ENCODE results near the gene ZNF644.
"Not testable (repeated sequence)": the region's sequence is repeated elsewhere in the genome, so short reads cannot be mapped to it uniquely, and the experiment has no call there.

The ZNF644 gene

GRCh38 chr1:90986953-90987352, 34.9 kb downstream of the ZNF644 start:
- DNase-seq (ENCODE audit: low spot score): no peak

DNA sequence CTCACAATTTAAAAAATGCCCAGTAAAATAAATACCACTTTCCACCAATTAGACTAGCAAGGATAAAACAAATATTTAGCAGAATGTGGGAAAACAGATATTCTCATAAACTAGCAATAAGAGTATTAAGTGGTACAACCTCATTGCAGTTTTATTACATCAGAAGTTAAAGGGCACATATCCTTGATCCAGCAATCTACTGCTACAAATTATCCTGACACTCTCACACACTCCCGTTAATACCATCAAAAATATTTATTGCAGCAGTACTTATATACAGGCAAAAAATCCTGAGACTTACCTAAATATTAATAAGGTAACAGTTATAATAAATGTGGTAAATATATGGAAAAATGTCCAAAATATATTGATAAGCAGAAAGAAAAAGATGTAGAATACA, 44.3 kb downstream of the ZNF644 start:
- no peak for DNase-seq (ENCODE audit: low spot score)

DNA sequence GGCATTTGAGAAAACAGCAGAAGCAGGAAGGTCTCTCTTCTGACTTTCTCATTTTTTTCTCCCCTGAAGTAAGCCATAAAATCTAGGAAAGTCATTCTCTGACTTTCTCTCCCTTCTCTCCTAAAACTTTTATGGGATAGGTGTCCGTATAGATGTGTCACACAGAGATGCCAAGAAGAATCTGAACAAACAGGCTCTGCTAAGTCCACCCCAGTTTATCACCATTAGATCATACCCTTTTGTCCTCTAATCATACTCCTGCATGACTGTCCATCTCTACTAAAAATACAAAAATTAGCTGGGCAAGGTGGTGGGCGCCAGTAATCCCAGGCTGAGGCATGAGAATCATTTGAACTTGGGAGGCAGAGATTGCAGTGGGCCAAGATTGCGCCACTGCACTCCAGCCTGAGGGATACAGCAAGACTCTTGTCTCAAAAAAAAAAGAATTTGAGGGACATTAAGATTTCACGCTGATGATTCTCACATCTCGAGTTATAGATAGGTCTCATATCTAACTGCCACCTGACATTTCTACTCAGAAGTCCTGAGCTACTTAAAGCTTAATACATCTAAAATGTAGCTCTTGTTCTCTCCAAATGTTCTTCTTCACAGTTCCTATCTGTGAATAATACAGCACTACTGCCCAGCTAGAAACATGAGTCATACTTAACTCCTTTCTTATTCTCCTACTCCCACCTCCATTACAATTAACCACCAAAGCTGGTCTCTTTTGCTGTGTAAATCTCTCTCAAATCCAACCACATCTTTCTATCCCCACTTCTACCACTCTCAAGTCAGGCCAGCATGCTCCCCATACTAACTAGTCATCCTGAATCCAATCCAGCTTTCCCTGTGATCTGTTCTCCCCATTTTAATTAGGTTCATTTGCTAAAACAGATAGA, 47.7 kb downstream of the ZNF644 start:
- DNase-seq (ENCODE audit: low spot score): no peak

DNA sequence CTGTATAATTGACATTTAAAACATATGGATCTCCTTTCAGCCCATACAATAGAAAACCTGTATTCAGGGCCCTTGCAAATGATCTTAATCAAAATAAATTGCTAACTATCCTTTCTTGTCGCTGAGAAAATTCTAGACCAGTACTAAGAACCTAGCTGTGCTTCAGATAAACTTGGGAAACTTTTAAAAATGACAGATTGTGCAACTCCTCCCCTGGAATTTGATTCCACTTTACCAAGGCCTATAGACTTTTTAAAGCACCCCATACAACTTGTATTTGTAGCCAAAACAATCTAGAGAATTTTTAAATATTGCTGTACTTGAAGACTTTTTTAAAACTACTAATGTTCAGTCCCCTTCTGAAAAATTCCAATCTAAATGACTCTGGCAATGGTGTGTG, 51.6 kb downstream of the ZNF644 start:
- DNase-seq (ENCODE audit: low spot score): no peak

GRCh38 chr1:90969241-90969640, 52.6 kb downstream of the ZNF644 start:
- no peak for DNase-seq (ENCODE audit: low spot score)

DNA sequence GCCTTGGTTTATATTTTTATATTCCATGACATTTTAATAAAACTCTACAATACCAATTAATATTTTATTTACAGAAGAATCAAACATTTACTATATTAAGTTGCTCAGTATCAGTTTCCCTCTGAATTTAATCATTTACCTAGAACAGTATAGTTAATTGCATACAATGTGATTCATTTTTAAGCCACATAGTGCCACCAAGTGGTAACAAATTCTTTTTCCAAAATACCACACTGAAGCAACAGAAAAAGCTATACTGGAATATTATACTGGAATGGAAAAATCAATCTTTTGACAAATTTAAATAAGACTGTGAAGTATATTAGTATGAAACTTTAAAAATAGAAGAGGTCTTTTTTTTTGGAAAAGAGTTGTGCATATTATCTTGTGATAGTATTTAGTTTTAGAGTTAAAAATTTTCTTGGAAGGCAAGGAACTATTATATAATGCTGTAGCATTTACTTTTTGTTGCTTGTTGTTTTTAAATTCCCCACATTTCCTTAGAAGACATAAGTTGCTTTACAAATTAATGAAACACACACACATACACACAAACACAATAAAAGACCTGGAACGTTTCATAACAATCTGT, 57.3 kb downstream of the ZNF644 start:
- no peak for DNase-seq (ENCODE audit: low spot score)

- no peak for DNase-seq (ENCODE audit: low spot score)
Observed at GRCh38 chr1:90963651-90964050, 58.2 kb downstream of the ZNF644 start.

GRCh38 chr1:90963236-90963635, 58.6 kb downstream of the ZNF644 start:
- DNase-seq (ENCODE audit: low spot score): no peak

DNA sequence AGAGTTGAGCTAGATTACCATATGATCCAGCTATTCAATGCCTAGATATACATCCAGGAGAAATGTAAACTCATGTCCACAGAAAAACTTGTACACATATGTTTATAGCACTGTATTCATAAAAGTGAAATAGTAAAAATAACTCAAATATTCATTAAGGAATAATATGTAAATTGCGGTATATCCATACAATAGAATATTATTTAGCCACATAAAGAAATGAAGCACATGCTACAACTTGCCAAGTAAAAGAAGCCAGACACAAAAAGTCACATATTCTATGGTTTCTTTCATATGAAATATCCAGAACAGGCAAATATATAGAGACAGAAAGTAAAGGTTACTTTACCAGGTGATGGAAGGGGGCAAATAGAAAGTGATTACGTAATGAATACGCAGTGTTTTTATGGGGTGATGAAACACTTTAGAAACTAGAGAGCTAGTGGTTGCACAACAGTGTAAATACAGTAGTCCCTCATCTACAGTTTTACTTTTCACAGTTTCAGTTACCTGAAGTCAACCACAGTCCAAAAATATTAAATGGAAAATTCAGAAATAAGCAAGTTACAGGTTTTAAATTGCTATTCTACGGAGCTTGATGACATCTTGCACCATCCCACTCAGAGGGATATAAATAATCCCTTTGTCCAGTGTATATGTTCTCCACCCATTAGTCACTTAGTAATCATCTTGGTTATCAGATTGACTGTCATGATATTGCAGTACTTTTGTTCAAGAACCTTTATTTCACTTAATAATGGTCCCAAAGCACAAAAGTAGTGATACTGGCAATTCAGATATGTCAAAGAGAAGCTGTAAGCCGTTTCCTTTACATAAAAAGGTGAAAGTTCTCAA, 62.3 kb downstream of the ZNF644 start:
- DNase-seq (ENCODE audit: low spot score): no peak

DNA sequence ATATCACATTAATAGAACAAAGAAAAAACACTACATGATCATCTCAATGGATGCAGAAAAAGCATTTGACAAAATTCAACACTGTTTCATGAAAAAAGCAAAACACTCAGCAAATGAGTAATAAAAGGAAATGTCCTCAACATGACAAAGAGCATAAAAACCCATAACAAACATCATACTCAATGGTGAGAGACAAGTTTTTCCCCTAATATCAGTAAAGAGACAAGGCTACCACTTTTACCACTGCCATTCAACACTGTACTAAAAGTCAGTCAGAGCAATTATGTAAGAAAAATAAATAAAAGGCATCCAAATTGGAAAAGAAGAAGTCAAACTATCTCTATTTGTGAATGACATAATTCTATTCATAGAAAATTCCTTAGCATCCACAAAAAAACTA, 64.3 kb downstream of the ZNF644 start:
- DNase-seq (ENCODE audit: low spot score): no peak

DNA sequence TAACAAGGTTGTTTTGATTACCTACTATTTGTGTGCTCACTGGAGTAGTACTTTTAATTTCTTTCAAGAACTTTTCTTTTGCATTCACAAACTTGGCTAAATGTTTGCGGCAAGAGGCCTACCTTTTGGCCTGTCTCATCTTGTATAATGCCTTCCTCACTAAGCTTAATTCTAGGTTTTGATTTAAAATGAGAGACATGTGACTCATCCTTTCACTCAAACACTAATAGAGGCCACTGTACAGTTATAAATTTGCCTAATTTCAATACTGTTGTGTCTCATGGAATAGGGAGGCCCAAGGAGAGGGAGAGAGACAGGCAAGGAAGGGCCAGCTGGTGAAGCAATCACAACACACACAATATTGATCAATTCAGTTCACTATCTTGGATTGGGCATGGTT, 66.1 kb downstream of the ZNF644 start:
- no peak for DNase-seq (ENCODE audit: low spot score)

DNA sequence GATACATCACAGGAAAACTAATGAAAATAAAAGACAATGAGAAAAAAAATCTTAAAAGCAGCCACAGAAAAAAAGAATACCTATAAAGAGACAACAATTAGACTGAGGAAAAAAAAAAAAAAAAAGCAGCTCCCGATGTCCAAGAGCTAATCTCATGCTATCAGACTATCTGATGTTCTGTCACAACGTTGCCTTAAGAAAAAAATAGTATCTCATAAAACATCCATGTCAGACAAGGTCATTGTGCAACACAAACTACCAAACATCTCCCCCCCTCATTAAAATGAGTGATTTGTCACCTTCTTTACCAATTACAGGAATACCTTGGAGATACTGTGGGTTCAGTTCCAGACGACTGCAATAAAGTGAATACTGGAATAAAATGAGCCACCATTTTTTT, 68.9 kb downstream of the ZNF644 start:
- DNase-seq (ENCODE audit: low spot score): no peak

DNA sequence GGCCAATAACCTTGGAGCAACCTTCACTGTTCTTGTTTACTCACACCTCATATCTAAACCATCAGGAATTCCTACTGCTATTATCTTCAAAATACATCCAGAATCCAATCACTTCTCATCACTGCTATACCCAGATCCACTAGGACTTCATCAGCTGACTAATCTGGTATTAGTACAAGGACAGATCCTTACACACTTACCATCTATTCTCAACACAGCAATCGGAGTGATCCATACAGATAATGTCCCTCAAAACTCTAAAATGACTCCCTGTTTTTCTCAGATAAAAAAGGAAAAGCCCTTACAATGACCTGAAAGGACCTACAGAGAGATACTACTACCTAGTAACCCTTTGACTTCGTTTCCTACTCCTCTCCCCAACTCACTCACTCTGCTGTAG, 70.8 kb downstream of the ZNF644 start:
- no peak for DNase-seq (ENCODE audit: low spot score)

DNA sequence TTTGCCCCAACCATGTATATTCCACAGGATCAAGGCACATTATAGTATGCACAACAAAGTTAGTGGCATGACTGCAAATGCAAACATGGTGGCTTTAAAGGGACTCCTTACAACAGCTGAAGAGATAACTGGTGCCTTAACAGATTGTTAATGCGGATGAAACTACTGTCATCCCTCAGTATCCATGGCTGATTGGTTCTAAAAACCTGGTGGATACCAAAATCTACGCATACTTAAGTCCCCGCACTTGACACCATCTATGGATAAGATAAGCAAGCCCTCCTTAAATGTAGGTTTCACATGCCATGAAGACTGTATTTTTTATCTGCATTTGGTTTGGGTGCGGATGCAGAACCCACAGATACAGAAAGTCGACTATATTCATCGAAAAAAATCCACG, 73.5 kb downstream of the ZNF644 start:
- no peak for DNase-seq (ENCODE audit: low spot score)

DNA sequence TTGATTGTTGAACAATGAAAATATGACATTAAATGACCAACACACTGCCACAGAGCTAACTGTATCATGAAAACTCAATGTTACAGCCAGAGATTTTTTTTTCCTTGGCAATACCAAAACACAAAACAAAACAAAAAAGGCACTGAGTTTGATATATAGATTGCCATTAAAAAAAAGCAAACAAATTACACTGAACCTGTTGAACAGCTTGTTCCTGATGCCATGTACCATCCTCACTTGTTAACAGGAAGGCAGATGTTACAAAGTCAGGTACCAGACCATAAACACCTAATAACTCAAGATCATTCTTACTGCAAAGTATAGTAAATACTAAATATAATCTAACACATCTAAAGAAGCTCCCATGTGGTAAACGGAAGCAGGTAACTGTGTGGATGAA, 75.2 kb downstream of the ZNF644 start:
- no peak for DNase-seq (ENCODE audit: low spot score)

GRCh38 chr1:90945287-90945686, 76.5 kb downstream of the ZNF644 start:
- DNase-seq (ENCODE audit: low spot score): no peak

DNA sequence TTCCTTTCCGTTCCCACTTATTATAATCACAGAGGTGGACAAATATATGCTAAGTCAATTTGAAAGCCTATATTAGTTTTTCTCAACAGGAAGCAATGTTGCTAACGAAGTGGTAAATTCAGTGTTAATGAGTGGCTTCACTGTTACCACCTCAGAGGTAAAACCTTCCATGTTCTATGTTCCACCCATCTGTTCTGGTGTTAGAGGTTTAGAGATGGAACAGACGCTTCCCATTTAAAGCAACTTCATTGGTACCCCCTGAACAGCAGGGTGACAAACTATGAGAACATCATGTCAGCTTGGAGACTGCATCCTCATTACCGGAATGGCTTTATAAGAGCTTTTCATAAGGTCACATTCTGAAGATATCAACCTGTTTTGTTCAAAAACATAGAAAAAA, 77.9 kb downstream of the ZNF644 start:
- DNase-seq (ENCODE audit: low spot score): no peak

GRCh38 chr1:90940746-90941145, 81.1 kb downstream of the ZNF644 start:
- DNase-seq (ENCODE audit: low spot score): no peak

DNA sequence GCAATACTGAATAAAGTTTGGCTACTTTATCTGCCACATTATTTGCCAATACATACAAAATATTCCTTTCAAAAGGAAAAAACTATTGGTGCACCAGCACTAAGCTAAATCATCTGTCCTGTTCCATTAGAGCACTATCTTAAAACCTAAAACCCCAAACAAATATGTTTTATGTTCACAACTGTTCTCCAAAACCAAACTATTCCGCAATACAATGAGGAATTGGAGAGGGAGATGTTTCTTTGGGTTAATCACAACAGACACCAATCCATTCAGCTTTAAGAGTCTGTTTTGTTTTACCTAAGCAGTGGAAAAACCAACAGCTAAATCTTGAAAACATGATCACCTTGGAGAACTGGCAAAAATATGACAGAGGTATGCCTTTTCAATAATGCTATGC, 85.1 kb downstream of the ZNF644 start:
- no peak for DNase-seq (ENCODE audit: low spot score)

DNA sequence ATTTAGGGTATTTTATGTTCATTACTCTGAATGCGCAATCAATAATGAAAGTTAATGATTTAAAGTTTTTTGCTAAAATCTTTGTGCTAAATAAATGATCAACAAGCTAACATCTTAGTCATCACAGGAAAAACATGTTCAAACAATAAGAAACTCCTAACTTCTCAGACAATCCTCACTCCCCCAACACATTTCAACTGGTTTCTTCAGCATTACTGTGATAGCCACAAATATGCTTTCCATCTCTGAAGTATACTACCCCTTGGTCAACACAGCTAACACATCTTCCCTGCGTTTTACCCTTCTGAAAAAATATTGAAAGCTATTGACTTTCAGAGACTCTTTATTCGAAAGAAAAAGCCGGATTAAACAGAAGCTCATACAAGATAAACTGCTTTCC, 85.8 kb downstream of the ZNF644 start:
- DNase-seq (ENCODE audit: low spot score): no peak

- DNase-seq (ENCODE audit: low spot score): not testable (repeated sequence)
Observed at GRCh38 chr1:90928231-90928630, 93.6 kb downstream of the ZNF644 start.

DNA sequence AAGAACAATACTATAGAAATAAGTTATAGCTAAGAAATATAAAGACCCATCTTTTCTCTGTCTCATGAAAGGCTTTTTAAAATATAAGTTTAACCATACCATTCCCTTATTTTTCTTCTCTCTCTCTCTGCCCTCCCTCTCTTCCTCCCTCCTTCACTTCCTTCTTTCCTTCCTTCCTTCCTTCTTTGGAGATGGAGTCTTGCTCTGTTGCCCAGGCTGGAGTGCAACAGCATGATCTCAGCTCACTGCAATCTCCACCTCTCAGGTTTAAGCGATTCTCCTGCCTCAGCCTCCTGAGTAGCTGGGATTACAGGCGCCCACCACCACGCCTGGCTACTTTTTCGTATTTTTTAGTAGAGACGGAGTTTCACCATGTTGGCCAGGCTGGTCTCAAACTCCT, 94.2 kb downstream of the ZNF644 start:
- DNase-seq (ENCODE audit: low spot score): not testable (repeated sequence)

DNA sequence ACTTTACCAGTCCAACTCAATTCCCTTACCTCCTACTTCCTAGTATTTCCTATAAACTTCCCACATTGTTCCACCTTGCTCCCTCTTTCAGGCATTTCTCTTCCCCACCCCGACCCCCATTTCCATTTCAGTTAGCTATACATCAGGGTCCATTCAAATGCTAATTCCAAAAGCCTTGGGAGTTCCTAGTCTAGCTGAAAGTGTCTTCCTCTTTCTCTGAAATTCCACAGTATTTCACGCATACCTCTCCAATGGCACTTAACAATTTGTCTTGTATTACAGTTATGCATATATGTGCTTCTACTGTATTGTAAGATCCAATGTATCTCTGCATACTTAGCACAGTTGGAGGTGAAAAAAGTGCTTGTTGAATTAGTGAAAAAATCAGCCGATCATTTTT, 94.9 kb downstream of the ZNF644 start:
- no peak for DNase-seq (ENCODE audit: low spot score)

Data from CD4-positive, alpha-beta T cell treated with Interleukin-15 for 4 hours (primary cell).